GM12864 (cell line): ENCODE data around the gene MET.
"Not testable (repeated sequence)": the region's sequence is repeated elsewhere in the genome, so short reads cannot be mapped to it uniquely, and the experiment has no call there.

Source experiments
- DNase-seq: peaks from one replicate; pipeline ENCODE4 v3.0.0-alpha.2; 2011; ENCODE audit warnings: low read depth
- H3K4me3 ChIP-seq: 2 replicates; pipeline ENCODE4 v1.5.1; 2011; ENCODE audit warnings: mild to moderate bottlenecking, low read depth, low read length, control low read depth
- CTCF ChIP-seq: IDR thresholded peaks from 2 replicates; pipeline ENCODE4 v1.5.1; 2011; ENCODE audit warnings: low read depth, mild to moderate bottlenecking, moderate library complexity, low read length, control low read depth, inconsistent platforms; ENCODE audit errors: missing control alignments

Gene MET

GRCh38 chr7:116647861-116648260, 24.1 kb upstream of the MET start:
- no peak overlapping the region for H3K4me3 ChIP-seq
- no peak for TF ChIP-seq CTCF
- no peak for DNase-seq

- DNase-seq: no peak
- TF ChIP-seq CTCF: no peak
- H3K4me3 ChIP-seq: no peak overlapping the region
Observed at GRCh38 chr7:116650436-116650835, 21.6 kb upstream of the MET start.

- H3K4me3 ChIP-seq: no peak overlapping the region
- no peak for TF ChIP-seq CTCF
- no peak for DNase-seq
Observed at GRCh38 chr7:116652793-116653192, 19.2 kb upstream of the MET start.

- no peak for DNase-seq
- no peak overlapping the region for H3K4me3 ChIP-seq
- no peak for TF ChIP-seq CTCF
Observed at GRCh38 chr7:116653204-116653603, 18.8 kb upstream of the MET start.

- no peak overlapping the region for H3K4me3 ChIP-seq
- no peak for TF ChIP-seq CTCF
- DNase-seq: no peak
Observed at GRCh38 chr7:116653646-116654045, 18.4 kb upstream of the MET start.

- H3K4me3 ChIP-seq, DNase-seq: not testable (repeated sequence)
Observed at GRCh38 chr7:116659248-116659647, 12.7 kb upstream of the MET start.

- no peak for DNase-seq
- TF ChIP-seq CTCF: no peak
Observed at GRCh38 chr7:116661865-116662264, 10.1 kb upstream of the MET start.

GRCh38 chr7:116663744-116664143, 8.3 kb upstream of the MET start:
- H3K4me3 ChIP-seq: no peak overlapping the region
- TF ChIP-seq CTCF: no peak
- no peak for DNase-seq

More at GRCh38 chr7:116661865-116662264, 10.1 kb upstream of the MET start:
- H3K4me3 ChIP-seq: no peak overlapping the region
